NOMO-1 (cell line): ENCODE results near the gene TEKT3.

Experiments
- DNase-seq, 2 experiments: peaks; one replicate each; lab custom pipeline; 2025; ENCODE audit not compliant: unreplicated experiment in 2 of 2; lab: John Stamatoyannopoulos, UW

TEKT3 gene

DNA sequence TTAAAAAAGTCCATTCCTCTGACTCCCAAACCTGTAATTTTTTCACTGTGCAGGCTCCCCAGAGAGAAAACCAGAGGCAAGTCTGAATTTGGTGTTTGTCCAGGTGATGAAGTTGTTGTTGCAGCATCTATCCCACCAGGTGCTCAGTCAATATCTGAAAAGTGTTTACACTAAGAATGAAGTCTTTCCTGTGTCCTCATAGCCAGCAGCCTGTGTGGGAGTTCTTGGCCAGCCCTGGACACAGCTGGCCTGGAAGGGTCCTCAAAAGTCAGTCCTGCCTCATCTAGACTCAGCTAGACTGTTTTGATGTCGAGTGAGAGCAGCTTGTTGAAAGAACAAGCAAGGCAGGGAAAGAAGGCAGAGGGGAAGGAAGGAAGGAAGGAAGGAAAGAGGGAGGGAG is 72.9 kb downstream of the TEKT3 start:
- no peak for DNase-seq

- no peak for DNase-seq
Measured at GRCh38 chr17:15267996-15268395, 73.4 kb downstream of the TEKT3 start.

DNA sequence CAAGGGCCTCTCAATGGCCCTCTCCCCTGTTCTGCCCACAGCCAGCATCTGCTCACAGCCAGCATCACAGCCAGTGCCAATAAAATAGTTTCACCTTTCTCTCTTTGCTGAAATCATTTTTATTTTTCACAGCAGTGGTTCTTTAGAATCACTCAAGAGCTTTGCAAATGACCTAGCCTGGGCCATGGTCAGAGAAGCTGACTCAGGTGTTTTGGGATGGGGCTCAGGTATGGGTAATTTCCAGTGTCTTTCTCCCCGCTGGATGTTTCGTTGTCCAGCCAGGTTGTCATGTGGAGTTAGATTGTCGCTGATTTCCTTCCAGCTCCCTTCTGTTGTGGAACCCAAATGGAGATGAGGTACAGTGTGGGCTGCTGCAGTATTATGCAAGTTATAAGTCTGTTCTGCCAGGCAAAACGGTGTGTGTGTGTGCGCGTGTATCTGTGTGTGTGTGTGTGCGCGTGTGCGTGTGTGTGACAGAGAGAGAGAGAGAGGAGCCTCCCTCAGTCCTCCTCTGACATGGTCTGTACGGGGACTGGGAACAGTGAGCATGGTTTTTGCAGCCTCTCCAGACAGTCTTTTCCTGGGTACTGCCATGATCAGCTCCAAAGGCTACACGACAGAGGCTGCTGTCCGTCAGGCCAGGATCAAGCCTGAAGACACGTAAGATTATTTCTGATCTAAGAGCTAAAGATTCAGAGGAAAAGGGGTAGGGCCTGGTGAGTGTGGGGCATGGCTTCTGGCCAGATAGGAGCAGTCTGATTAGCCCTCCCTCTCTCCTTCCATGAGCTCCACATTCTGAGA is 74.9 kb downstream of the TEKT3 start:
- no peak for DNase-seq

GRCh38 chr17:15265131-15265530 is 76.3 kb downstream of the TEKT3 start, which contains the start of gene PMP22:
Gene PMP22 (minus strand): TSS chr17:15265326. CDS start chr17:15260727, 4,599 bp downstream.
- DNase-seq: no peak

DNA sequence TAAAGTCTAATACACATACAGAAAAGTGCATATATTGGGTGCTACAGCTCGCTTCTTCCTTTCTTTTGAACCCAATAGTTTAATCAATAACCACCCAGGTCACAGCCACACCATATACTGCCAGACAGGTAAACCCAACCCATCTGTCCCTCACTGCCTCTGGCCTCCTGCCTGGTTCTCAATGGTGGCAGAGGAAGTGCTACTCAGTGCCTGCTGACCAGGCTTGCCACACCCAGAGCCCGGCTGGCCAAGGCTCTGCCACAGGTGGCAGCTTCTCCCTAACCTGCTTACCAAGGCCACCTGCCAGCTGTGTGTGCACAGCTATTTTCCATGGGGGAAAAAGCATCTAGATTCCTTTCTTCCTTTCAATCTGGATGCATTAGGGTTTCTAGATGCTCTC is 76.9 kb downstream of the TEKT3 start:
- no peak for DNase-seq

- no peak for DNase-seq
Measured at GRCh38 chr17:15263680-15264079, 77.7 kb downstream of the TEKT3 start.

DNA sequence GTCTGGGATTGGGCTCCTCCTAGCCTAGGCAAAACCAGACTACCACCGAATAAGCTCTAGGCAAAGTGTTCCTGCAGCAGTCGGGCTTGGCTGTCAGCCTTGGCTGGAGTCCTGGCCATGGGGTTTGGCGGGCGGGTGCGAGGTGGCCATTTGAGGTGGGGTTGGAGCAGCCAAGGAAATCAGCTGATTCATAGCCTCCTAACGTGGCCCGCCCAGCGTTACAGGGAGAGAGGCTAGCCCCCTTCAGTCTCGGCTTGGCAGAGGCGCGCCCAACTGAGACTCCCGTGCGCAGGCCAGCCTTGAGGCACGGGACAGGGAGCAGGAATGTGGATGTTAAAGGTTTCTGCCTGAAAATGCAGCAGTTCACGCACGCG is 78.2 kb downstream of the TEKT3 start:
- DNase-seq: peak in 1 of 2 experiments; percentile 13

GRCh38 chr17:15262291-15263205 is 78.8 kb downstream of the TEKT3 start:
- peak; percentile 42 to 57 for DNase-seq

DNA sequence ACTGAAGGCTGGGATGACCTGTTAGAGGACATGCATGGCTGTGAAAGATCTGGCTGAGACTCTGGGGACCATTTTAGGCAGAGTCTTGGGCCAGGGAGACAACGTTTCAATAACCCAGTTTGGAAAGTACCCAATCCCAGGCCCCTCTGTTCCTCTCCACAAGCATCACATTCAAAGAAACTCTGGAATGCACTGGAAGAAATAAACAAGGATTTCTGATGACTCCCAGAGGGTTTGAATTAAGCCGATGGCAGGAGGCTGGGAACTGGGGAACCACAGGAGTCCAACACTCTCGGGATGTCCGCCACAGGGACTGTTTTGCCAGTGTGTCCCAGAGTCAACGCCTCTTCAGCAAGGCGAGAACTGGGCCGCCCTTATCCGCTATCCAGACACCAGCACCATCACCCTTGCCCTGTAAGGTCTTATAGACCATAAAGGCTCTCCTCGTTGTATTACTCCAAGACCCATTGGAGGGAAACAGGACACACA is 79.6 kb downstream of the TEKT3 start:
- no peak for DNase-seq

- DNase-seq: peak in 1 of 2 experiments; percentile 12
Measured at GRCh38 chr17:15261258-15261801, 80.1 kb downstream of the TEKT3 start.

DNA sequence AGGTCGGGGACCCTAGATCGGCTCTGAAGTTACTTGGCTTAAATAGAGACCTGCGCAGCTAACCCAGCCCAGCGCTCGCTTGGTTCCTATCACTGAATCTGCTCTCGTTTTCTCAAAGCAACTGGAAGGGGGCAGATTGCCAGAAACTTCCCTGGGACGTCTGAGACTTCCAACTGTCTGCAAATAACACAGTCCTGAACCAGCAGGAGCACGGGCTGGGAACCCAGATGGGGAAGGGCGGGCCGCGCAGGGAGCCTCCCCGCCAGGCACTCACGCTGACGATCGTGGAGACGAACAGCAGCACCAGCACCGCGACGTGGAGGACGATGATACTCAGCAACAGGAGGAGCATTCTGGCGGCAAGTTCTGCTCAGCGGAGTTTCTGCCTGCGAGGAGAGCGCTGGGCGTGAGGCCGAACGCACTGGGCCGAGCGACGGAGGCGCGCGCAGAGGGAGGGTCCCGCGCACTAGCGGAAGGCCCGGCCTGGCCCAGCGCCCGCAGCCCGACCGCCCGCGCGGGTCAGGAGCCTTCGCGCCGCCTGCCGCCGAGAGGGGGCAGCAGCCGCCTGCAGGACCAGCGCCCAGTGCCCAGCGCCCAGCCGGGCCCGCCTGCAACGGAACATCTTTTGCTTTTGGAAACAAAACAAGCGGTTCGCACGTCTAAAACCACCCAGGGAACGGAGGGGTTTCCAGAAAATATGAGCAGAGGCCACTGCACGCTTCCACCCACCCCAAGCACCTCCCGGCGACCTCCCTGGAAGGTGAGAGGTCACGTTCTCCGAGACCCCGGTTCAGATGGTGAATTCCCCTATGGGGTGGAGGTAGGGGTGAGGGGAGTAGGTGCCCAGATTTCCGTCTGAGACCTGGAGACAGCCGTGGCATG is 80.8 kb downstream of the TEKT3 start:
- DNase-seq: peak; percentile 64 to 68

DNA sequence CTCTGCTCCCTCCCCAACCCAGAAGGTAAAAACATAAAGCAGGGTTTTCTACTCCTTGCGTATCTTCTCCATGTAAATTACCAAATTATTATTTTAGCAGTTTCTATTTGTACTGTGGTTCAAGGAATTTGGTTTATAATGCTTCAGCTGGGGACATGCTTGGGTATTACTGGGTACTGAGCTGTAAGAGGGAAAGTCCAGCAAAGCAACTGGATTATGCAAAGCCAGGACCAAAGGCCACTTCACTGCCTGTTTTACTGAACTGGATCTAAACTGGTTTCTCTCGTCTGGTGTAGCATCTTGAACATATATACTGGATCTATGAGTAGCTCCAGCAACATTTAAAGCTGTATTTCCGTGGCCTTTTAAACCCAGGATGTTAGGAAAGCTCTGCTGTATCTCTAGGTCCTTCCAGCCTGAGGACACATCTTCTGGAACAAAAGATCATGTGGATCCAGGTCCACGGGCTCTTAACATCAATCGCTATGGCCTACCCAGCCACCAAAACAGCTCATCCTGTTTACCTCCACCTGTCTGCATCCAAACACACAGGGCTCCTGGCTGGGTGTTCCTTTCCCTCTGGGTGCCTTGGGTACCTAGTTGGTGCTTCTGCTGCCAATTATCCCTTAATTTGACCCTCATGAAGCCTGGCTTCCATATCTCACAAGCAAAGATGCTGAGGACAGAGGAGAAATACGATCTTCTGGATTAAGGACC is 83.4 kb downstream of the TEKT3 start:
- no peak for DNase-seq

DNA sequence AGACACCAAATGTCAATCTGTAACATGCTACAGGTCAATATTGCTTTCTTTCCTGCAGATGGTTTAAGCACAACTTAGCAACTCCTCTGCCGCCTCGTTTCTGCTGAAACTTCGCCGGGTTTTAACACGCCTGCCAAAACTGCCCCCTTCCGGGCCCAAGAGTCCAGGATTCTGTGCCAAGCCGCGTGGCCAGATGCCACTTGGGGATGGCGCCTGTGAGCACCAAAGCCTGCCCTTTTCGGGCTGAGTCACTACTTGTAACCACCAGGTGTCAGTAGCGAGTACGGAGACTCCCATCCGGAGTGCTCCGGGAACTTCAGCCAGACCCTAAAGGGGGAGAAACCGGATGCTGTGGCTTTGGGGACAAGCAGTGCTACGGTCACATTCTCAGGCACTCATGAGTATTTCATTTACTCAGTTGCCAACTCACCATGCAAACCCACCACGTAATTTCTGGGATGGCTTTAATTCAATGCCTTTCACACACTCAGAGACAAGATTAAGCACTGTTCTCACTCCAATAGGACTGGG is 84.1 kb downstream of the TEKT3 start:
- peak; percentile 46 to 48 for DNase-seq

- DNase-seq: no peak
Measured at GRCh38 chr17:15256689-15257088, 84.7 kb downstream of the TEKT3 start.

GRCh38 chr17:15255713-15256454 is 85.5 kb downstream of the TEKT3 start:
- DNase-seq: no peak
